A673 (cell line): Measurements from ENCODE around the gene CDKN2B-AS1. TPM values are rescaled to one million over a fixed set of nuclear protein-coding genes. Genes with fewer than 3 reads are reported as not detected.

Experiments
- BruUV-seq: library from RNA; stranded (reverse); fragments of 400-500 nt; replicated peaks from 2 replicates; lab custom pipeline; 2021; lab: Mats Ljungman, UMichigan
- CTCF ChIA-PET: fragments of 300-600 bp; sonication (Branson Sonifier 250); formaldehyde crosslinking; loops from one replicate; lab custom pipeline; 2022; ENCODE audit warnings: antibody characterized with exemption; lab: Charles Lee
- POLR2A ChIA-PET: fragments of 300-600 bp; sonication (Branson Sonifier 250); formaldehyde crosslinking; loops from one replicate; lab custom pipeline; 2022; ENCODE audit warnings: antibody characterized with exemption; ENCODE audit not compliant: low non-redundant PET; lab: Charles Lee
- DNase-seq: peaks from one replicate; pipeline ENCODE4 v3.0.0-alpha.2; 2015; ENCODE audit warnings: low spot score
- H3K27ac ChIP-seq: fragments of 200-600 bp; sonication (generic); 2 replicates; pipeline ENCODE4 v1.5.1; 2016; ENCODE audit warnings: mixed run types, low read depth, mild to moderate bottlenecking, mixed read lengths, antibody characterized with exemption, low read length; ENCODE audit not compliant: poor library complexity, severe bottlenecking
- H3K27me3 ChIP-seq: fragments of 200-600 bp; sonication (generic); replicated peaks from 2 replicates; pipeline ENCODE4 v1.6.1; 2017; ENCODE audit warnings: mixed run types, low read depth, mild to moderate bottlenecking, mixed read lengths, antibody characterized with exemption, low read length; ENCODE audit not compliant: insufficient read depth, poor library complexity
- H3K36me3 ChIP-seq: fragments of 200-600 bp; sonication (generic); 2 replicates; pipeline ENCODE4 v1.6.1; 2016; ENCODE audit warnings: mixed run types, mild to moderate bottlenecking, mixed read lengths, antibody characterized with exemption, low read length; ENCODE audit not compliant: insufficient read depth, poor library complexity, severe bottlenecking
- H3K4me1 ChIP-seq: fragments of 200-600 bp; sonication (generic); 2 replicates; pipeline ENCODE4 v1.6.1; 2017; ENCODE audit warnings: mixed run types, mild to moderate bottlenecking, mixed read lengths, antibody characterized with exemption, low read length; ENCODE audit not compliant: insufficient read depth, poor library complexity, severe bottlenecking
- H3K4me3 ChIP-seq: fragments of 200-600 bp; sonication (generic); 2 replicates; pipeline ENCODE4 v1.5.1; 2016; ENCODE audit warnings: low read depth, mixed run types, mild to moderate bottlenecking, mixed read lengths, low read length; ENCODE audit not compliant: poor library complexity, severe bottlenecking
- H3K9me3 ChIP-seq: fragments of 200-600 bp; sonication (generic); 2 replicates; pipeline ENCODE4 v1.6.1; 2016; ENCODE audit warnings: mixed run types, low read depth, mild to moderate bottlenecking, mixed read lengths, antibody characterized with exemption, low read length; ENCODE audit not compliant: poor library complexity, severe bottlenecking
- EZH2 ChIP-seq: fragments of 200-600 bp; sonication (generic); IDR thresholded peaks from 2 replicates; pipeline ENCODE4 v1.6.1; 2017; ENCODE audit warnings: borderline replicate concordance, low read depth, mild to moderate bottlenecking, mixed read lengths, antibody characterized with exemption, low read length; ENCODE audit not compliant: poor library complexity, severe bottlenecking
- intact Hi-C: fragments of 100-400 bp; cut with micrococcal nuclease; formaldehyde crosslinking; loops from one replicate; pipeline ENCODE4 v1.10.0; 2022; ENCODE audit not compliant: unreplicated experiment
- total RNA-seq: library from RNA; stranded (reverse); gene quantifications from 2 replicates; pipeline ENCODE4 v1.2.3, GENCODE V29; 2021
- TF ChIP-seq, protein P1 (sequence below): fragments of 300-800, 200-600 bp; sonication (generic); conservative IDR thresholded peaks from 2 replicates; pipeline ENCODE4 v1.5.1; 2017; ENCODE audit warnings: low read depth, mild to moderate bottlenecking, antibody characterized with exemption, low read length, moderate library complexity, mixed read lengths

Gene CDKN2B-AS1
- total RNA-seq, 1 experiment from 2014 or later = not detected

DNA sequence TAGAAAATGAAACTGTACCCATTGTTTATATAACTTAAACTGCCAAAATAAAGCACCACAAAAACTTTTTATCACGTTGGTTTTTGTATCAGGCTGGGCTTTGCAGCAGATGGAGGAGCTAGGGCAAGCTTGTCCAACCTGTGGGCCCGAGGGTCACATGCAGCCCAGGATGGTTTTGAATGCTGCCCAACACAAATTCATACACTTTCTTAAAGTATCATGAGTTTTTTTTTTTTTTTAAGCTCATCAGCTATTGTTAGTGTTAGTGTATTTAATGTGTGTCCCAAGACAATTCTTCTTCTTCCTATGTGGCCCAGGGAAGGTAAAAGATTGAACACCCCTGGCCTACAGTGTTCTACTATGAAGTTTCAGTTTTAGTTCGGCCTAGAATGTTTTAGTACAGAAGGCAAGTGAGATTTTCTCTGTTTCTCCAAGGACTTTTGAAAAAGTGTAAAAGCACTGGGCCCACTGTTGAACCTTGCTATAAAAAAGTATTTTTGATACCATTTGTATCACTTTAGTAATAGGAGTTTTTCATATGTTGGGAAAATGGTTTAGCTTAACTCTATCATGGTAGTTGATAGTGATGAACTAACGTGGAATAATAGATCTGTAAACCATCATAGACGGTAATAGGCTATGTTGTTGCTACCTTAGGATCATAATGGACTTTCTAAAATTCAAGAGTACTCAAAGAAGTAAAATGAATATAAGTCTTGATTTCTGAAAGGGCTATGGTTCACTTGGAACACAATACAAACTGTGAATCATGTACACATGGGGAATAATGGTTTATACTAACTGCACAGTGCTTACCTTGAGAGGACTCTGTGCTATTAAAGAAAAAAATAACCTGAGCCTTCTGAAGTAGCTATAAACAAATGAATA is 3.3 kb upstream of the CDKN2B-AS1 start:
- Histone ChIP-seq H3K4me3 (no peak overlapping the region), H3K27me3 (no peaks in the 10 kb centered on the region)

GRCh38 chr9:21993007-21993406 is 1.6 kb upstream of the CDKN2B-AS1 start:
- Histone ChIP-seq H3K27me3 (no peaks in the 10 kb centered on the region), H3K4me1 (no peaks in the 10 kb centered on the region), H3K4me3 (no peak overlapping the region), H3K27ac (no peak overlapping the region), H3K36me3 (no peaks in the 10 kb centered on the region), H3K9me3 (no peaks in the 10 kb centered on the region)
- CTCF ChIA-PET = no interaction called here
- no peak for DNase-seq
- BruUV-seq = no TSS peak
- intact Hi-C loops = no loop called here
- no peak for TF ChIP-seq EZH2
- TF ChIP-seq, protein P1, sequence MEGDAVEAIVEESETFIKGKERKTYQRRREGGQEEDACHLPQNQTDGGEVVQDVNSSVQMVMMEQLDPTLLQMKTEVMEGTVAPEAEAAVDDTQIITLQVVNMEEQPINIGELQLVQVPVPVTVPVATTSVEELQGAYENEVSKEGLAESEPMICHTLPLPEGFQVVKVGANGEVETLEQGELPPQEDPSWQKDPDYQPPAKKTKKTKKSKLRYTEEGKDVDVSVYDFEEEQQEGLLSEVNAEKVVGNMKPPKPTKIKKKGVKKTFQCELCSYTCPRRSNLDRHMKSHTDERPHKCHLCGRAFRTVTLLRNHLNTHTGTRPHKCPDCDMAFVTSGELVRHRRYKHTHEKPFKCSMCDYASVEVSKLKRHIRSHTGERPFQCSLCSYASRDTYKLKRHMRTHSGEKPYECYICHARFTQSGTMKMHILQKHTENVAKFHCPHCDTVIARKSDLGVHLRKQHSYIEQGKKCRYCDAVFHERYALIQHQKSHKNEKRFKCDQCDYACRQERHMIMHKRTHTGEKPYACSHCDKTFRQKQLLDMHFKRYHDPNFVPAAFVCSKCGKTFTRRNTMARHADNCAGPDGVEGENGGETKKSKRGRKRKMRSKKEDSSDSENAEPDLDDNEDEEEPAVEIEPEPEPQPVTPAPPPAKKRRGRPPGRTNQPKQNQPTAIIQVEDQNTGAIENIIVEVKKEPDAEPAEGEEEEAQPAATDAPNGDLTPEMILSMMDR = no peak
- POLR2A ChIA-PET = no interaction called here

More for the DNA sequence above, 3.3 kb upstream of the CDKN2B-AS1 start:
- BruUV-seq = no TSS peak
- intact Hi-C loops = no loop called here
- H3K36me3 ChIP-seq = no peaks in the 10 kb centered on the region
- no peaks in the 10 kb centered on the region for H3K4me1 ChIP-seq
- POLR2A ChIA-PET = no interaction called here
- no peak for DNase-seq
- H3K9me3 ChIP-seq = no peaks in the 10 kb centered on the region
- TF ChIP-seq, protein P1 = no peak
- TF ChIP-seq EZH2 = no peak
- no peak overlapping the region for H3K27ac ChIP-seq
- CTCF ChIA-PET = no interaction called here

GRCh38 chr9:21993893-21994555 is 567 bp upstream of the CDKN2B-AS1 start, which contains the start of gene CDKN2A:
TSS of gene CDKN2A (minus strand) at chr9:21994392.
- Histone ChIP-seq H3K4me1 (no peaks in the 10 kb centered on the region), H3K4me3 (no peak within 1 kb of the TSS), H3K27me3 (no peaks in the 10 kb centered on the region), H3K9me3 (no peaks in the 10 kb centered on the region), H3K36me3 (no peaks in the 10 kb centered on the region), H3K27ac (no peak within 1 kb of the TSS)
- intact Hi-C loops = no loop called here
- no TSS peak for BruUV-seq
- TF ChIP-seq EZH2 = no peak
- TF ChIP-seq, protein P1 = no peak
- ChIA-PET CTCF (no interaction called here), POLR2A (no interaction called here)
- no peak for DNase-seq
